ENCODE measurements around the gene ZNF107.
"Not testable (repeated sequence)": the region's sequence is repeated elsewhere in the genome, so short reads cannot be mapped to it uniquely, and the experiment has no call there.

ZNF107 gene

DNA sequence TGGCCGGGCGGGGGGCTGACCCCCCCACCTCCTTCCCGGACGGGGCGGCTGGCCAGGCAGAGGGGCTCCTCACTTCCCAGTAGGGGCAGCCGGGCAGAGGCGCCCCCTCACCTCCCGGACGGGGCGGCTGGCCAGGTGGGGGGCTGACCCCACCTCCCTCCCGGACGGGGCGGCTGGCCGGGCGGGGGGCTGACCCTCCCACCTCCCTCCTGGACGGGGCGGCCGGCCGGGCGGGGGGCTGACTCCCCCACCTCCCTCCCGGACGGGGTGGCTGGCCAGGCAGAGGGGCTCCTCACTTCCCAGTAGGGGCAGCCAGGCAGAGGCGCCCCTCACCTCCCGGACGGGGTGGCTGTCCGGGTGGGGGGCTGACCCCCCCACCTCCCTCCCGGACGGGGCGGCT lies 72.5 kb downstream of the ZNF107 start:
- not testable (repeated sequence) for DNase-seq

DNA sequence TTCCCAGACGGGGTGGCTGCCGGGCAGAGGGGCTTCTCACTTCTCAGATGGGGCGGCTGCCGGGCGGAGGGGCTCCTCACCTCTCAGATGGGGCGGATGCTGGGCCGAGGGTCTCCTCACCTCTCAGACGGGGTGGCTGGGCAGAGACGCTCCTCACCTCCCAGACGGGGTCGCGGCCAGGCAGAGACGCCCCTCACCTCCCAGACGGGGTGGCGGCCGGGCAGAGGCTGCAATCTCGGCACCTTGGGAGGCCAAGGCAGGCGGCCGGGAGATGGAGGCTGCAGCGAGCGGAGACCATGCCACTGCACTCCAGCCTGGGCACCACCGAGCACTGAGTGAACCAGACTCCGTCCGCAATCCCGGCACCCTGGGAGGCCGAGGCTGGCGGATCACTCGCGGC lies 73.0 kb downstream of the ZNF107 start:
- not testable (repeated sequence) for DNase-seq

DNA sequence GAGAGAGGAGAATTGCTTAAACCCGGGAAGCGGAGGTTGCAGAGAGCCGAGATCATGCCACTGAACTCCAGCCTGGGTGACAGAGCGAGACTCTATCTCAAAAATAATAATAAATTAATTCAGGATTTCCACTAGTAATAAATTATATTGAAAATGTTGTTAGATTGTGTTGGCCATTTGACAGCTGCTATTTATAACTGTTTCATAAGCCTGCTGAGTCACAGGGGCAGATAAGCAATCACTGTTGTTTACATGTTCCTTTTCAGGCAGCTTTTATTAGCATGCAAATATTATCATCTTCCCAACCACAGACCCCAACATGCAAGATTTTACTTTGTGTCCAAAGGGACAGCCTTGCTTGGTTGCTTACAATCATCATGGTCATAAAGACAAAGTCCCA lies 78.7 kb downstream of the ZNF107 start:
- no peak for DNase-seq

DNA sequence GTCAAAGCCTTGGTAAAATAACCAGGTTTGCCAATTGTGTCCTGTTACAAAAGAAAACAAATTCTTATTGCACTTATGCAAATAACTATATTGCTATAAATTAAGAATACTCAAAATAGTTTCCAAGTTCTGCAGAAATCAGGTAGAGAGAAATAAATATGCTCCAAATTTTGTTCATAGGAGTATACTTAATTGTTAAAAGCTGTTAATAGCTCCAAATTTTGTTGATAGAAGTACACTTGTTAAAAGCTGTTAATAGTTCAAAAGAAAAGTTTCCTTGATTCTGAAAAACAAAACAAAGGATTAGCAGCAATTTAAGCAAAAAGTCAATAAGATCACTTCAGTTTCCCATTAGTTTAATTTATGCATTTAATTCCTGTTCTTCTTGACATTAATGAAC lies 81.9 kb downstream of the ZNF107 start:
- DNase-seq, result no peak

DNA sequence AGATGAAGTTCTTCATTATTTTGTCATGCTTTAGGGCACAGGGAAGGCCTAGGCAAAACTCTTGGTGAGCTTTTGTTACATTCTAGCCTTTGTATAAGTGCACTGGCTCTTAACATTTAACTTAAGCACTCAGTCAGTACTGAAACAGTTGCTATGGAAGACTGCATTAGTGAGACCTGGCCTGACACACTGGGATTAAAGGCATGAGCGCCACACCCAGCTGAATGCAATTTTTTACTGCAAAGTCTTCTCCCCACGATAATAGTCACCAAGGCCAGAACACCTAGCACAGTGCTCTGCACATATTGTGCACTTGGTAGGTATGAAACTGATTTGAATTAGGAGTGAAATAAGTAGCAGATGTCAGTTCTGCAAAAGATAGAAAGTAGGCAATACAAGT lies 87.1 kb downstream of the ZNF107 start:
- no peak for DNase-seq

DNA sequence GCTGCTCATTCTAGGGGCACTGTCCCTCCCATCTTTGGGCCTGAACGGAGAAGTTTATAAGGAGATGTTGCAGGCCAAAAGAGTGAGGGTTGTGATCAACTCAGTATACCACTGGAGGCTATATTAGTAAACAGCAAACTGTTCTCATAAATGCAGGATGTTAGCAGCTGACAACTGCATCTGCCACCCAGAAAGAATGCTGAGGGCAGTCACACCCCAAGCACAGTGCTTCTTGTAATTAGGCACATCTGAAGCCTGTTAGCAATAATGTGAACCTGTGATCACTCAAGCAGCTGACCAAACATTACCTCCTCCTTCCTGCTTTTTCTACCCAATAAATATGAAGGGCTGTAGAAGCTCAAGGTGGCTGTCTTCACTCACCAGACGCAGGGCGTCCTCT lies 89.9 kb downstream of the ZNF107 start:
- DNase-seq, result no peak

DNA sequence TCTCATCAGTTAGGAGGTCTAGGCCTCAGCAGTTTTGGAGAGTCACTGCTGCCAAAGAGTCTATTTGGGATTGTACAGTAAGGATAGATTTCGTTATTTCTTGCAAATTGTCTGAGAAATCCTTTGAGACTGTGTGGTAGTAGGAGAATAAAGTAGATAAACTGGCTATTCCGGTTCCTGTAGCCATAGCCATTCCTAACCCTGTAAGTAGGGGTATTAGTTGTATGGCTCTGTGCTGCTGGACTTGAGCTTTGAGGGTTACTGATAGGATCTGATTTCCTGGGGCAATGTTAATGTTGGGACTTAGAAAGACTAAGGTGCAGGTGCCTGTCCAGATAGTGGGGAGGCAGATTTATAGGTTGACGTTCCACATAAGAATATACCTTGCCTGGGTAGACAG lies 92.2 kb downstream of the ZNF107 start:
- DNase-seq, result no peak
